Esophagus (tissue), 2 donors: ENCODE measurements around the gene MPV17. TPM values are rescaled to one million over a fixed set of nuclear protein-coding genes. Genes with fewer than 3 reads are reported as not detected.
"Not testable (repeated sequence)": the region's sequence is repeated elsewhere in the genome, so short reads cannot be mapped to it uniquely, and the experiment has no call there.

Experiments used
- H3K27ac ChIP-seq, 2 donors: one replicate each; pipeline ENCODE4 v1.5.1; 2013; ENCODE audit warnings: low read depth in 2 of 2, mild to moderate bottlenecking in 2 of 2, inconsistent platforms in 1 of 2, low read length in 1 of 2, moderate library complexity in 1 of 2
- H3K27me3 ChIP-seq, 2 donors: one replicate each; pipeline ENCODE4 v1.6.1; 2013; ENCODE audit warnings: low read length in 2 of 2, control low read depth in 1 of 2, mild to moderate bottlenecking in 1 of 2; ENCODE audit not compliant: insufficient read depth in 2 of 2, control insufficient read depth in 1 of 2
- H3K36me3 ChIP-seq, 2 donors: one replicate each; pipeline ENCODE4 v1.6.1; 2013; ENCODE audit warnings: low read length in 1 of 2; ENCODE audit not compliant: control insufficient read depth in 2 of 2, insufficient read depth in 2 of 2
- H3K4me1 ChIP-seq, 2 donors: one replicate each; pipeline ENCODE4 v1.6.1; 2013; ENCODE audit warnings: low read length in 1 of 2; ENCODE audit not compliant: control insufficient read depth in 2 of 2, insufficient read depth in 2 of 2
- H3K4me3 ChIP-seq, 2 donors: one replicate each; pipeline ENCODE4 v1.5.1; 2013; ENCODE audit warnings: low read length in 2 of 2, mild to moderate bottlenecking in 2 of 2, low read depth in 1 of 2, moderate library complexity in 1 of 2
- H3K9me3 ChIP-seq, 2 donors: one replicate each; pipeline ENCODE4 v1.6.1; 2013; ENCODE audit warnings: mild to moderate bottlenecking in 2 of 2, low read depth in 1 of 2, low read length in 1 of 2, moderate library complexity in 1 of 2; ENCODE audit not compliant: control insufficient read depth in 2 of 2, insufficient read depth in 1 of 2
- WGBS, 2 donors: extraction: QIAGEN DNeasy Blood & Tissue Kit; methylation state at CpG; one replicate each; pipeline ENCODE4 v1.1.7; 2013; 5-methylcytosine and 5-hydroxymethylcytosine counted together
- polyA plus RNA-seq, 2 donors: library from polyadenylated mRNA; stranded (reverse); fragments of 200-250 nt; gene quantifications; one replicate each; pipeline ENCODE4 v1.2.3, GENCODE V29; 2013
- donor health status: healthy with polysubstance abuse.
- donor health status: Bipolar disorder and iron deficiency.

Gene MPV17
- polyA plus RNA-seq, 2 donors: 44.9 to 71.2 TPM

- WGBS, 2 donors: 66 to 68% methylated on average over 6 of the region's 6 CpGs
- Histone ChIP-seq H3K27ac (no peak overlapping the region), H3K4me1 (peaks cover 0 to 3% of the 10 kb centered on the region in 2 donors), H3K27me3 (no peaks in the 10 kb centered on the region), H3K9me3 (no peaks in the 10 kb centered on the region), H3K4me3 (no peak overlapping the region), H3K36me3 (no peaks in the 10 kb centered on the region)
Measured at GRCh38 chr2:27285481-27285880, 37.4 kb downstream of the MPV17 start.

DNA sequence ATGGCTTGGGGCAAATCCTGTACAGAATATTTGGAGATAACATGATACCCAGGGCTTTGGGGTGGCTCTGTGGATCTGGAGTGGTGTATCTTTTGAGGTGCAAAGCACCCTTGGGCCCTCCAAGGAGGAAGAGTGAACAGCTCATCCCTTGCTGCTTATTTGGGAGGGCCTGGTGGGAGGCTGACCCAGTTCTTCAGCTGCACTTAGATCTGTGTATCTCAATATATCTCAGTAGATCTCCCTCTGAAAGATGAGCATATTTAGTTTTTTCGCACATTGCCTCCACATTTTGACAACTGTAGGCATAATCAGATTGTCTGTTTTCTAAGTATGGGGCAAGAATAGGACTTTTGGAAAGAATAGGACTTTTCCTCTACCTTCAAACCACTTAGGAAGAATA, 37.9 kb downstream of the MPV17 start:
- no peaks in the 10 kb centered on the region for H3K9me3 ChIP-seq
- H3K4me3 ChIP-seq: no peak overlapping the region
- peaks cover 0 to 3% of the 10 kb centered on the region in 2 donors for H3K4me1 ChIP-seq
- 93 to 95% methylated on average over 1 of the region's 1 CpG for WGBS, 2 donors
- H3K27ac ChIP-seq: no peak overlapping the region
- H3K27me3 ChIP-seq: no peaks in the 10 kb centered on the region
- no peaks in the 10 kb centered on the region for H3K36me3 ChIP-seq

DNA sequence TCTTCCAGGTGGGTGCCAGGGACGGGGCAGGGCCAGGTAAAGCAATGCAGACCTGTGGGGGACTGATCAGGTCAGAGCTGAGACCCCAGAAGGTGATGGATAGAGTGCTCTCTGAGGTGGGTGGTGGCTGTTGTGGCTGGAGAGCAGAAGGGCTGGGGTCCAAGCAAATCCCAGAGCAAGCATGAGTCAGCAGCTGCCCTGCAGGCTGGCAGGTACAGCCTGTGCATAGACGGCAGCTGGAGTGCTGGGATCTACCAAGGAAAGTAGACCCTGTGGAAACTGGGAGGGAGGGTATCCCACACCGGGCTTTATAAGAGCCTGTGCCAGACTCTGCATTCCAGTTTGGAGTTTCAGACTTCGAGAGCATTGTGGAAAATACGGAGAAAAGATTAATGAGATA, 40.0 kb downstream of the MPV17 start:
- no peak overlapping the region for H3K4me3 ChIP-seq
- H3K36me3 ChIP-seq: no peaks in the 10 kb centered on the region
- no peaks in the 10 kb centered on the region for H3K27me3 ChIP-seq
- H3K4me1 ChIP-seq: peaks cover 0 to 3% of the 10 kb centered on the region in 2 donors
- no peaks in the 10 kb centered on the region for H3K9me3 ChIP-seq
- H3K27ac ChIP-seq: no peak overlapping the region
- WGBS, 2 donors: 23 to 37% methylated on average over 5 of the region's 5 CpGs

GRCh38 chr2:27281855-27282559, 40.9 kb downstream of the MPV17 start, which contains the start of gene TRIM54:
TRIM54 (plus strand) TSS chr2:27282429; CDS start chr2:27282732, 303 bp downstream.
- Histone ChIP-seq H3K4me3 (no peak within 1 kb of the TSS), H3K4me1 (peaks cover 0 to 3% of the 10 kb centered on the region in 2 donors)

DNA sequence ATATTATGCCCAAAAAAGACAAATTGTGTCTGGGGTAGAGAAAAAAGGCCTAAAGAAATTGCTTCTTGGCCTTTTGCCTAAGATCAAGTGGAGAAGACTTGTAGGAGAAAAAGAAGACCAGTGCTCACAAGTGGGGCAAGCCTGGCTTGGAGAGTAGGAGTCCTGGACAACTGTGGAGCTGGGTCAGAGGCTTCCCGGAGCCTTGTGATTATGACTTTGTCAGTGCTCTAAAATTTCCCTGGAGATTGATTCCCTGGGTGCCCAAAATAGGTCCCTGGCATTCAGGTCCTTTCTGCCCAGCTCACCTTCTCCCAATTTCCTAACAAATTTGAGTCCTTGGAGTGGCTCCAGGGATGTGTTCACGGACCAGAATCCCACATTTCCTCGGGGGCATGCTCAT, 41.5 kb downstream of the MPV17 start:
- WGBS, 2 donors: 61 to 71% methylated on average over 3 of the region's 3 CpGs
- Histone ChIP-seq H3K27ac (no peak overlapping the region), H3K27me3 (no peaks in the 10 kb centered on the region), H3K36me3 (no peaks in the 10 kb centered on the region), H3K4me1 (peaks cover 0 to 3% of the 10 kb centered on the region in 2 donors), H3K9me3 (no peaks in the 10 kb centered on the region), H3K4me3 (no peak overlapping the region)

More at GRCh38 chr2:27281855-27282559, 40.9 kb downstream of the MPV17 start, which contains the start of gene TRIM54:
- no peak within 1 kb of the TSS for H3K27ac ChIP-seq
- H3K9me3 ChIP-seq: no peaks in the 10 kb centered on the region
- 76 to 77% methylated on average over 5 of the region's 5 CpGs for WGBS, 2 donors
- no peaks in the 10 kb centered on the region for H3K27me3 ChIP-seq
- H3K36me3 ChIP-seq: no peaks in the 10 kb centered on the region

DNA sequence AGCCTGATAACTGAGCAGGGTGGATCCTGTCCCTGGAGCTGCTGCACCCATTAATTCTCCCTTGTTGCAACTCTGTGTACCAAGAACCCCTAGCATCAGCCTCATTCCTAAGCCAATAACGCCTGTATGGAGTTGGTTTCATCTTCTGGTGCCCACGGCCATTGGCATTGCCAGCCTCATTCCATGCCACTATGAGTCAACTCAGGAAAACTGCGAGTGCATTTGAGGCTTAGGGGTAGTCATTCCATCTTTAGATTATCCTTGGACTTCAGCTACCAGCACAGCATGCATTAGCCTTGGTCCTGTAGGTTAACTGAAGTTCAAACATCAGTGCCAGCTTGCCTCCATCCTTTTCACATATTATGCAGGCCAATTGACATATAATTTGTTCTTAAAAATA, 42.1 kb downstream of the MPV17 start:
- Histone ChIP-seq H3K36me3 (no peaks in the 10 kb centered on the region), H3K4me1 (peaks cover 0 to 3% of the 10 kb centered on the region in 2 donors), H3K4me3 (no peak overlapping the region), H3K9me3 (no peaks in the 10 kb centered on the region), H3K27me3 (no peaks in the 10 kb centered on the region), H3K27ac (no peak overlapping the region)
- WGBS, 2 donors: 59 to 70% methylated on average over 3 of the region's 3 CpGs

DNA sequence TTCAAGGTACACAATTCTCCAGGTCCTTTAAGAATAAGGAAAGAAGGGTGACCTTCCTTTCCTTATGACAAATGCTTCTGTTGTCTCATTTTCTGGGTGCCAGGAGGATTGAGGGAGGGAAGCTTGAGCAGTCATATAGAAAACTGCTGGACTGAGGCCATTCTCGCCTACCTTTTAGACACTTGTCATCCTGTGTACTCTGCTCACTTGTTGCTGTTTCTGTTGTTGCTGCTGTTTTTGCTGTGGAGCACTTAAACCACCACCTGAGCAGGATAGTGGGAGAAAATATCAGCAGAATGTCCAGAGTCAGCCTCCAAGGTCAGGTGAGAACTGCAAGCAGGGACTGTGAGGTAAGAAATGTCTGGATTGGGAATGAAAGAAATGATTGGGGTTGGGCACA, 44.9 kb downstream of the MPV17 start:
- H3K27ac ChIP-seq: no peak overlapping the region
- no peak overlapping the region for H3K4me3 ChIP-seq
- H3K27me3 ChIP-seq: no peaks in the 10 kb centered on the region
- H3K36me3 ChIP-seq: no peaks in the 10 kb centered on the region
- WGBS, 2 donors: 52 to 78% methylated on average over 1 of the region's 1 CpG
- H3K9me3 ChIP-seq: no peaks in the 10 kb centered on the region
- H3K4me1 ChIP-seq: peaks cover 0 to 3% of the 10 kb centered on the region in 2 donors

GRCh38 chr2:27275211-27276150, 47.4 kb downstream of the MPV17 start, which contains the start of gene DNAJC5G:
DNAJC5G (plus strand) TSS chr2:27275433; CDS start chr2:27276729, 1,296 bp downstream.
- H3K4me3 ChIP-seq: no peak within 1 kb of the TSS
- WGBS, 2 donors: 81 to 85% methylated on average over 39 of the region's 39 CpGs
- no peaks in the 10 kb centered on the region for H3K36me3 ChIP-seq
- H3K27me3 ChIP-seq: no peaks in the 10 kb centered on the region
- H3K9me3 ChIP-seq: no peaks in the 10 kb centered on the region
- H3K27ac ChIP-seq: no peak within 1 kb of the TSS
- no peaks in the 10 kb centered on the region for H3K4me1 ChIP-seq

DNA sequence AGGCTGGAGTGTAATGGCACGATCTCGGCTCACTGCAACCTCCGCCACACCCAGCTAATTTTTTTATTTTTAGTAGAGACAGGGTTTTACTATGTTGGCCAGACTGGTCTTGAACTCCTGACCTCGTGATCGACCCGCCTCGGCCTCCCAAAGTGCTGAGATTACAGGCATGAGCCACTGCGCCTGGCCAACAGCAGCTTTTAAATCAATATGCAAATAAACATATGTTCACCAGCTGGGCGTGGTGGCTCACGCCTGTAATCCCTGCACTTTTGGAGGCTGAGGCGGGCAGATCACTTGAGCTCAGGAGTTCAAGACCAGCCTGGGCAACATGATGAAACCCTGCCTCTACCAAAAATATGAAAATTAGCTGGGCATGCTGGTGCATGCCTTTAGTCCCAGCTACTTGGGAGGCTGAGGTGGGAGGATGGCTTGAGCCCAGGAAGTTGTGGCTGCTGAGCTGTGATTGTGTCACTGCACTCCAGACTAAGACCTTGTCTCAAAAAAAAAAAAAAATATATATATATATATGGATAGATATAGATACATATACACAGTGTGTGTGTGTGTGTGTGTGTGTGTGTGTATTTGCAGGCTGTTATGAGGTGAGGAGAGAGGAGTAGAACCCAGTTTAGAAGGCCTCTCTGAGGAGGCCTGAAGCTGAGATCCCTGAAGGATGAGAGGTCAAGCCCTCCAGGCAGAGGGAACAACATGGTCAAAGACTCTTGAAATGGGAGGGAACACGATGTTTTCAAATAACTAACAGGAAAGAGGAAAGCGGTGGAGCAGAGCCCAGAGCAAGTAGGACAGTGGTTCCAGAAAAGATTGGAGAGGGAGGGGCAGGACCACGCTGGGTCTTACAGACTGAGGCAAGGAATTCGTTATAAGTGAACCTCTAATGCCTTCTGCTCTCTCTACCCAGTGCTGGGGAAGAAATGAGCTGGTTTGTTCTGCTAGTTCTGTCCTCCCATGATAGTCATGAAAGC, 50.1 kb downstream of the MPV17 start:
- H3K36me3 ChIP-seq, H3K27me3 ChIP-seq, H3K4me3 ChIP-seq, H3K4me1 ChIP-seq, H3K27ac ChIP-seq, H3K9me3 ChIP-seq: not testable (repeated sequence)
- 71 to 76% methylated on average over 15 of the region's 15 CpGs for WGBS, 2 donors
